ENCODE results near the gene DCAF6. TPM values are rescaled to one million over a fixed set of nuclear protein-coding genes. Genes with fewer than 3 reads are reported as not detected.

Gene DCAF6
- total RNA-seq, 2 experiments from 2014 or later, result 23.2 to 30.6 TPM

- Histone ChIP-seq H3K36me3 (ENCODE audit: insufficient read depth, low read length) (peaks cover 5% of the 10 kb centered on the region; the same call in 1 of the 2 replicates), H3K4me2 (ENCODE audit: low read length) (no peak overlapping the region), H3K9me3 (ENCODE audit: low read length) (no peaks in the 10 kb centered on the region), H3K9me2 (ENCODE audit: insufficient read depth, low read length) (no peaks in the 10 kb centered on the region), H3K4me3 (ENCODE audit: low read depth, low read length, poor library complexity, severe bottlenecking) (no peak overlapping the region), H3K4me1 (ENCODE audit: insufficient read depth, low read length, poor library complexity, severe bottlenecking) (no peaks in the 10 kb centered on the region), H3K79me2 (ENCODE audit: insufficient read depth, low read depth, low read length) (no peaks in the 10 kb centered on the region), H4K20me1 (ENCODE audit: insufficient read depth, low read length) (no peaks in the 10 kb centered on the region), H2AFZ (ENCODE audit: low read length) (no peak overlapping the region), H3K27ac (ENCODE audit: low read depth, low read length, poor library complexity, severe bottlenecking) (no peak overlapping the region)
- CTCF ChIA-PET (ENCODE audit: unreplicated experiment), result no interaction called here
- intact Hi-C loops (cut with micrococcal nuclease; ENCODE audit: unreplicated experiment), result no loop called here
- no TSS peak for BruUV-seq (replicated peaks)
- TF ChIP-seq EZH2phosphoT487 (IDR thresholded peaks at IDR 0.05; ENCODE audit: borderline replicate concordance, low read depth, low read length), result no peak
- TF ChIP-seq CTCF (conservative IDR thresholded peaks at IDR 0.05; ENCODE audit: low read length), result no peak
- POLR2A ChIA-PET, result interaction anchor here (0.6 to 1.0 kb wide), 2 partner anchors 17 to 160 kb away, joined by 3 read pairs; no protein-coding TSS in a partner anchor
- DNase-seq (ENCODE audit: low spot score), result no peak
These were observed 50.7 kb downstream of the DCAF6 start for GRCh38 chr1:167987174-167987573.

- POLR2A ChIA-PET, result no interaction called here
- TF ChIP-seq EZH2phosphoT487 (IDR thresholded peaks at IDR 0.05; ENCODE audit: borderline replicate concordance, low read depth, low read length) (no peak), CTCF (conservative IDR thresholded peaks at IDR 0.05; ENCODE audit: low read length) (no peak)
- intact Hi-C loops (cut with micrococcal nuclease; ENCODE audit: unreplicated experiment), result loop anchor here (2.0 kb wide), 1 partner anchor 19 kb away; no protein-coding TSS in a partner anchor
- H2AFZ ChIP-seq (ENCODE audit: low read length), result no peak overlapping the region
- no peaks in the 10 kb centered on the region for H3K4me1 ChIP-seq (ENCODE audit: insufficient read depth, low read length, poor library complexity, severe bottlenecking)
- no peaks in the 10 kb centered on the region for H3K79me2 ChIP-seq (ENCODE audit: insufficient read depth, low read depth, low read length)
- H3K9me3 ChIP-seq (ENCODE audit: low read length), result no peaks in the 10 kb centered on the region
- no peak for DNase-seq (ENCODE audit: low spot score)
- CTCF ChIA-PET (ENCODE audit: unreplicated experiment), result no interaction called here
- H3K4me3 ChIP-seq (ENCODE audit: low read depth, low read length, poor library complexity, severe bottlenecking), result no peak overlapping the region
- no TSS peak for BruUV-seq (replicated peaks)
- peaks cover 24% of the 10 kb centered on the region; the same call in 1 of the 2 replicates for H3K36me3 ChIP-seq (ENCODE audit: insufficient read depth, low read length)
- H3K4me2 ChIP-seq (ENCODE audit: low read length), result no peak overlapping the region
- H3K27ac ChIP-seq (ENCODE audit: low read depth, low read length, poor library complexity, severe bottlenecking), result no peak overlapping the region
- no peaks in the 10 kb centered on the region for H3K9me2 ChIP-seq (ENCODE audit: insufficient read depth, low read length)
- no peaks in the 10 kb centered on the region for H4K20me1 ChIP-seq (ENCODE audit: insufficient read depth, low read length)
These were observed 55.1 kb downstream of the DCAF6 start for GRCh38 chr1:167991546-167991945.

DNA sequence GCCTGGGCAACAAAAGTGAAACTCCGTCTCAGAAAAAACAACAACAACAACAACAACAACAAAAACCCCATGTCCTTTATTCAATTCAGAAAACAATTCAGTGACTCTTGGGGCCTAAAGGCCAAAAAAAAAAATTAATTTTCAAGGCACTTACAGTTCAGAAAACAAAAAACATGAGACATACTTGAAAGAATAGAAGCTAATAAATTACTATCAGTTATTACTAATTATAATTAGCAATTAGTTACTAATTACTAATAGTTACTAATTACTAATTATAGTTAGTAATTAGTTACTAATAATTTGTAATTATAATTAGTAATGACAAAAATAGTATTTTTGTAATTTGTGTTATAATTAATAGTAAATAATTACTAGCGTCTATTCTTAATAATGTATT is 57.2 kb downstream of the DCAF6 start:
- H3K4me3 ChIP-seq (ENCODE audit: low read depth, low read length, poor library complexity, severe bottlenecking), result no peak overlapping the region
- H4K20me1 ChIP-seq (ENCODE audit: insufficient read depth, low read length), result no peaks in the 10 kb centered on the region
- ChIA-PET CTCF (ENCODE audit: unreplicated experiment) (no interaction called here), POLR2A (interaction anchor here (0.6 kb wide), 1 partner anchor 16 kb away, joined by 4 read pairs; no protein-coding TSS in a partner anchor)
- no peaks in the 10 kb centered on the region for H3K9me2 ChIP-seq (ENCODE audit: insufficient read depth, low read length)
- H3K36me3 ChIP-seq (ENCODE audit: insufficient read depth, low read length), result peaks cover 24% of the 10 kb centered on the region; the same call in 1 of the 2 replicates
- TF ChIP-seq EZH2phosphoT487 (IDR thresholded peaks at IDR 0.05; ENCODE audit: borderline replicate concordance, low read depth, low read length) (no peak), CTCF (conservative IDR thresholded peaks at IDR 0.05; ENCODE audit: low read length) (no peak)
- no peaks in the 10 kb centered on the region for H3K9me3 ChIP-seq (ENCODE audit: low read length)
- H3K79me2 ChIP-seq (ENCODE audit: insufficient read depth, low read depth, low read length), result no peaks in the 10 kb centered on the region
- BruUV-seq (replicated peaks), result no TSS peak
- no peak overlapping the region for H2AFZ ChIP-seq (ENCODE audit: low read length)
- no peak overlapping the region for H3K27ac ChIP-seq (ENCODE audit: low read depth, low read length, poor library complexity, severe bottlenecking)
- DNase-seq (ENCODE audit: low spot score), result no peak
- intact Hi-C loops (cut with micrococcal nuclease; ENCODE audit: unreplicated experiment), result no loop called here
- no peak overlapping the region for H3K4me2 ChIP-seq (ENCODE audit: low read length)
- H3K4me1 ChIP-seq (ENCODE audit: insufficient read depth, low read length, poor library complexity, severe bottlenecking), result no peaks in the 10 kb centered on the region
